Measurements from ENCODE around the gene SPATA21.

DNA sequence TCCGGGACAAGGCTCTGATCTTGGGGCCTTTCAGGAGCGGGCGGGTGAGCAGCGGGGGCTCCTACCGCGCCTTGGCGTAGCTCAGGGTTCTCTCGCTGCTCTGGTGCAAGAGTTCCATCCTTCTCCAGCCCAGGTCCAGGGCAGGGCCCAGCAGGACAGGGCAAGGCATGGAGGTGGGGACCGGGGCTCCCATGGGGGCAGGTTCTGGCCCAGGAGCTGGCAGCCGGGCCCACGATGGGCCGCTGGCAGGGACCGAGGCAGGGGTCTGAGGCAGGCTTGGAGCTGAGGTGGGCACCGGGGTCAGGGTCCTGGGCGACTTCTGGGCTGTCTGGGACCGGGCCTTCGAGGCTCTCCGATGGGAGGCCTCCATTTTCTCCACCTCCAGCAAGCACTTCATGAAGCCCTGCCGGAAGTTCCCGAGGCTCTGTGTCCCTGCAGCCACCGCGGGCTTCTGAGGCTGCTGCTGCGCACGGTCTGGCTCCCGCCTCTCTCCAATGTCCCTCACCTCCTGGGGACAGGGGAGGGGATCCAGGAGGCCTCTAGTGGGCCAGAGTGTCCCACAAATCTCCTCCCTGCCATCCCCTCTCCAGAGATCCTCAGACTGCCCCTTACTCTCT is 27.6 kb downstream of the SPATA21 start:
- TF ChIP-seq, protein P1, sequence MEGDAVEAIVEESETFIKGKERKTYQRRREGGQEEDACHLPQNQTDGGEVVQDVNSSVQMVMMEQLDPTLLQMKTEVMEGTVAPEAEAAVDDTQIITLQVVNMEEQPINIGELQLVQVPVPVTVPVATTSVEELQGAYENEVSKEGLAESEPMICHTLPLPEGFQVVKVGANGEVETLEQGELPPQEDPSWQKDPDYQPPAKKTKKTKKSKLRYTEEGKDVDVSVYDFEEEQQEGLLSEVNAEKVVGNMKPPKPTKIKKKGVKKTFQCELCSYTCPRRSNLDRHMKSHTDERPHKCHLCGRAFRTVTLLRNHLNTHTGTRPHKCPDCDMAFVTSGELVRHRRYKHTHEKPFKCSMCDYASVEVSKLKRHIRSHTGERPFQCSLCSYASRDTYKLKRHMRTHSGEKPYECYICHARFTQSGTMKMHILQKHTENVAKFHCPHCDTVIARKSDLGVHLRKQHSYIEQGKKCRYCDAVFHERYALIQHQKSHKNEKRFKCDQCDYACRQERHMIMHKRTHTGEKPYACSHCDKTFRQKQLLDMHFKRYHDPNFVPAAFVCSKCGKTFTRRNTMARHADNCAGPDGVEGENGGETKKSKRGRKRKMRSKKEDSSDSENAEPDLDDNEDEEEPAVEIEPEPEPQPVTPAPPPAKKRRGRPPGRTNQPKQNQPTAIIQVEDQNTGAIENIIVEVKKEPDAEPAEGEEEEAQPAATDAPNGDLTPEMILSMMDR (IDR thresholded peaks at IDR 0.05; ENCODE audit: low read depth, low read length, missing input control) = no peak
- TF ChIP-seq HNF4G (IDR thresholded peaks at IDR 0.05) (no peak), JUND (IDR thresholded peaks at IDR 0.05) (no peak), GABPA (IDR thresholded peaks at IDR 0.05 in 1 of 2, conservative IDR thresholded peaks at IDR 0.05 in 1 of 2) (no peak), RAD21 (IDR thresholded peaks at IDR 0.05) (no peak), SP1 (IDR thresholded peaks at IDR 0.05) (no peak), TAF1 (conservative IDR thresholded peaks at IDR 0.05) (no peak), FOXA2 (IDR thresholded peaks at IDR 0.05) (no peak), YY1 (IDR thresholded peaks at IDR 0.05) (no peak), HNF4A (conservative IDR thresholded peaks at IDR 0.05) (no peak), RXRA (IDR thresholded peaks at IDR 0.05) (no peak)
- TF ChIP-seq, protein P2, sequence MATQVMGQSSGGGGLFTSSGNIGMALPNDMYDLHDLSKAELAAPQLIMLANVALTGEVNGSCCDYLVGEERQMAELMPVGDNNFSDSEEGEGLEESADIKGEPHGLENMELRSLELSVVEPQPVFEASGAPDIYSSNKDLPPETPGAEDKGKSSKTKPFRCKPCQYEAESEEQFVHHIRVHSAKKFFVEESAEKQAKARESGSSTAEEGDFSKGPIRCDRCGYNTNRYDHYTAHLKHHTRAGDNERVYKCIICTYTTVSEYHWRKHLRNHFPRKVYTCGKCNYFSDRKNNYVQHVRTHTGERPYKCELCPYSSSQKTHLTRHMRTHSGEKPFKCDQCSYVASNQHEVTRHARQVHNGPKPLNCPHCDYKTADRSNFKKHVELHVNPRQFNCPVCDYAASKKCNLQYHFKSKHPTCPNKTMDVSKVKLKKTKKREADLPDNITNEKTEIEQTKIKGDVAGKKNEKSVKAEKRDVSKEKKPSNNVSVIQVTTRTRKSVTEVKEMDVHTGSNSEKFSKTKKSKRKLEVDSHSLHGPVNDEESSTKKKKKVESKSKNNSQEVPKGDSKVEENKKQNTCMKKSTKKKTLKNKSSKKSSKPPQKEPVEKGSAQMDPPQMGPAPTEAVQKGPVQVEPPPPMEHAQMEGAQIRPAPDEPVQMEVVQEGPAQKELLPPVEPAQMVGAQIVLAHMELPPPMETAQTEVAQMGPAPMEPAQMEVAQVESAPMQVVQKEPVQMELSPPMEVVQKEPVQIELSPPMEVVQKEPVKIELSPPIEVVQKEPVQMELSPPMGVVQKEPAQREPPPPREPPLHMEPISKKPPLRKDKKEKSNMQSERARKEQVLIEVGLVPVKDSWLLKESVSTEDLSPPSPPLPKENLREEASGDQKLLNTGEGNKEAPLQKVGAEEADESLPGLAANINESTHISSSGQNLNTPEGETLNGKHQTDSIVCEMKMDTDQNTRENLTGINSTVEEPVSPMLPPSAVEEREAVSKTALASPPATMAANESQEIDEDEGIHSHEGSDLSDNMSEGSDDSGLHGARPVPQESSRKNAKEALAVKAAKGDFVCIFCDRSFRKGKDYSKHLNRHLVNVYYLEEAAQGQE (IDR thresholded peaks at IDR 0.05) = no peak
- TF ChIP-seq, protein P3, sequence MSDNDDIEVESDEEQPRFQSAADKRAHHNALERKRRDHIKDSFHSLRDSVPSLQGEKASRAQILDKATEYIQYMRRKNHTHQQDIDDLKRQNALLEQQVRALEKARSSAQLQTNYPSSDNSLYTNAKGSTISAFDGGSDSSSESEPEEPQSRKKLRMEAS (IDR thresholded peaks at IDR 0.05) = no peak
- TF ChIP-seq, protein P4, sequence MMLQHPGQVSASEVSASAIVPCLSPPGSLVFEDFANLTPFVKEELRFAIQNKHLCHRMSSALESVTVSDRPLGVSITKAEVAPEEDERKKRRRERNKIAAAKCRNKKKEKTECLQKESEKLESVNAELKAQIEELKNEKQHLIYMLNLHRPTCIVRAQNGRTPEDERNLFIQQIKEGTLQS (IDR thresholded peaks at IDR 0.05) = no peak
